Stimulated activated CD4-positive, alpha-beta T cell treated with anti-CD3 and anti-CD28 coated beads, Interleukin-15, amount 100 ng/mL, for 48 hours (primary cell): ENCODE measurements around the gene LGI4.

Experiments used
- DNase-seq, 2 donors: peaks; one replicate each; pipeline ENCODE4 v3.0.0-alpha.2; 2020; ENCODE audit warnings: low read depth in 2 of 2

Gene LGI4

DNA sequence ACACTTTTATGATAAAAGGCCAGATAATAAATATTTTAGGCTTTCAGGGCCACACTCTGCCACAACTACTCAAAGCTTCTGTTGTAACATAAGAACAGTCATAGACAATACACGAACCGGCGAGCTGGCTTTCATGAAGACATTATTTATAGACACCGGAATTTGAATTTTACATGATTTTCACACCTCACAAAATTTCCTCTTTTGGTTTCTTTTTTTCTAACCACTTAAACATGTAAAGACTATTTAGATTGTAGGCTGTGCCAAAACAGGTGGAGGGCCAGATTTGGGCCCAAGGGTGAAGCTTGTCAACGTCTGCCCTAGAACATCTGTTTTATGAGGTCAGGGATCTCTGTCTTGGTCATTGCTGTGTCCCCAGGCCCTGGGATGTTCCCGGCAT, 48.9 kb downstream of the LGI4 start:
- DNase-seq = no peak

DNA sequence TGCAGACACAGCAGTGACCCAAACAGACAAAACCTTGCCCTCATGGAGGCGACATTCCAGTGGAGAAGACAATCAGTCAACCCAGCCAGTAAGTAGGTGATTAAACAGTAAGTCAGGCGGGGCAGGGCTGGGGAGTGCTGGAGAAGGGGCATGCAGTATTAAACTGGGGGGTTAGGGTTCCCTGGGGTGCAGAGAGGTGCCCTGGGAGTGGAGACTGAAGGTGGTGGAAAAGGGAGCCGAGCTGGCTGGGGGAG, 50.4 kb downstream of the LGI4 start:
- no peak for DNase-seq

DNA sequence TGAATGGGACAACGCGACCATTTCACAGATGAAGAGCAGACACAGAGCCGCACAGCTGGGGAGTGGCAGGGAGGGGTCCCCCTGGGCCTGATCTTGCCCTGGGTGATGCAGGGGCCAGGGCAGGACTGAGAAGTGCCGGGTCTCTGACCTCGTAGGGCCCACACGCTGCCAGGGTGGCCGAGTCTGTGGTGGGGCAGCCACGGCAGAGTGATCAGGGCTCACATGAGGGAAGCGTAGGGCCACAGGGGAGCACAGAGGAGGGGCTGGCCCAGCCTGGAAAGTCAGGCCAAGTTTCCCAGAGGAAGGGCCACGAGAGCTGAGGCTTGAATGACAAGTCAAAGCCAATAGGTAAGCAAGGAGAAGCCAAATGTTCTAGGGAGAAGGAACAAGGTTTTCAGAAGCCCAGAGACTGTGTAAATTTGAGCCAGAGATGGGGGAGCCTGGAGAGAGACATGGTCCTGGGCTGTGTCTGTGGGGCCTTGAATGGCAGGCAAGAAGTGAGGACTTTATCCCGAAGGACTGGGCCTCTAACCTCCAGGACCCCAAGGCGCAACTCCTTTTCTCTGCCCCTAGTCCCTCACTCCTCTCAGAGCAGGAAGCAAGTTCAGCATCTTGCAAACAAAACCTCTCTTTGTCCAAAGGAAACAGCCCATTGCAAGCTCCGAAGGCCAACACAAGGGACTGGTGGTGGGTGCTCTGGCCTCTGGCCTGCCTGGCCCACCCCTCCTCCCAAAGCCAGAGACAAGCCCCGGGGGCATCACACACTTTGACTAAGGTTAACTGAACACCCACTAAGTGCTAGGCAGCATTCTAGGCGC, 51.0 kb downstream of the LGI4 start:
- DNase-seq = no peak

DNA sequence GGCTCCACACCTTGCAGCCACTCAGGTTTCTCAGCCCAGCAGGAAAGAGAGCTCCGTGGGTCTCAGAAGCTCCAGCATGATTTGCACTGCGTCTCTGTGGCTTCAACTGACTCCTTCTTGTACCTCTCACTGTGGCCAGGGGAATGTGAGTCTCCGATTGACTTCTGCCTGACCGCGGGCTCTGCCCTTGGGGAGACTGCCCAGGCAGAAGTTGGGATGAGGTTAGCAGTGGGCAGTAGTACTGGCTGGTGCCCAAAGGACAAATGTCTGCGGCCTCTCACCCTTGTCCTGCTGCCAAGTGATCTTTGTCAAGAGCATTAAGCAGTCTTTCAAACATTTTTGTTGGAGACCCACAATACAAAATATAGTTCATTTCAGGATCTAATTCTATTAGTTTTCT, 53.7 kb downstream of the LGI4 start:
- DNase-seq = no peak

DNA sequence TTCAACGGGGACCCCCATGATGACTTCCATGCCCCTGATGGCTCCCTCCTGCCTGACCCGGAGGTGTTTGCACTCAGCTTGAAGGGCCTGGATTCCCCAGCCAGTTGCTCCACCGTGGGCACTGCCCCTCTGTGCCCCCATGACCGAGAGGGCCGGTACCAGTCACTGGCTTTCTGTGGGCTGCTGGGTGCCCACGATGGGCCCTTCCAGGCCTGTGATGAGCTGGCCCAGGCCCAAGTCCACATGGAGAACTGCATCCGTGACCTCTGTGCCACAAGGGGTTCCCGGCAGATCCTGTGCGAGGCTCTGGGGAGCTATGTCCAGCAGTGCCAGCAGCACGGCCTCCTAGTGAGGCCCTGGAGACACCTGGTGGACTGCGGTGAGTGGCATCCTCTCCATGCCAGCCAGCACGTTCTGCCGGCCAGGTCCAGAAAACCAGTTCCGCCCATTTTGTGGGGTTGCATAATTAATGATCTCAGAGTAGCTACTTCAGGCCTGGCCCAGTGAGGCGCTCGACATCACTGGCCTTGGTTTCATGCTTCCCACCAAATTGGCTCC, 54.2 kb downstream of the LGI4 start:
- DNase-seq = no peak

DNA sequence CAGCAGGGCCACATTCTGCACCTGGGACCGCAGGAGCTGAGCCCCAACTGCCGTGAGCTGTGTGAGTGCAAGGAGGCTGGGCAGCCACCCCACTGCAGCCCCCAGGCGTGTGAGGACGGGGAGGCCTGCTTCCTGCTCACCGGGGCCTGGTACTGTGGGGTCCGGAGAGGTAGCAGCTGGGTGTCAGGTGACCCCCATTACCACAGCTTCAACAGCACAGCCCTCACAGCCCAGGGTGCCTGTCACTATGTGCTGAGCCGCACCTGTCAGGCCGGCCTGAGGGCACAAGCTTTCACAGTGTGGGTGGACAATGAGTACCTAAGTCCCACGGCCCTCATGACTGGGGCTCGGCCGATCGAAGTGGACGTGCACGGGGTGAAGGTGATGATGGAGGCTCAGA, 55.0 kb downstream of the LGI4 start:
- no peak for DNase-seq

DNA sequence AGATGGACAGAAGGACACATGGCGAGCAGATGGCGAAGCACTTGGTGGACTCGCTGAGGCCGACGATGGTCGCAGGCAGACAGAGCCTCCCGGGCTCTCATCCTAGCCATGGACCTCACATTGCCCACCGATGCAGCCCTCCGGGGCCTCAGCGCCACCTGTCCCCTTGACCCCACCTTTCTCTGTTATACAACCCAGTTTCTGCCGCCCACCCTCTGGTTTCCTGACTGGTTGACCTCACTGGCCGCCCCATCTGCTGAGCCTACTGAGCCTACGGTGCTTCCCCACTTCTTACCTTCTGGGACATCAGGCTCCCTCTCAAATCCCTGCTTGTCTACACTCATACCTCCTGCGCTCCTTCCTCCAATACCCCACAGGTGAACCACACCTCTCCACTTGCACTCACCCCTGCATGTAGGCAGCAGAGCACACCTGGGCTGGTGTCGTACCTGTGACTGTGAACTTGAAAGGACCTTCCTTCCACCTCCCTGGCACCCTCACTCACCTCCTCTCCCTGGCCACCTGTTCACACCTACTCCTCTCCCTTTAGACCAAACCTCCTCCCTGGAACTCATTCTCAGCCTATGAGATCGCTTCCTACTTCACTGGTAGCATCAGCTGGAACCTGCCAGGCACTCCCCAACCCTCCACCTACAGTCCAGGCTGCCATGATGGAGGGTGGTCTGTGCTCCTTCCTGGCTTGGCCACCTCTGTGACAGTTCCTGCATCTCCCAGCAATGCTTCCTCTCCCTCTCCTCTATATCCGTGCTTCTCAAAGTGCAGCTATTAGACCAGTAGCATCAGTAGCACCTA, 57.2 kb downstream of the LGI4 start:
- DNase-seq = no peak

DNA sequence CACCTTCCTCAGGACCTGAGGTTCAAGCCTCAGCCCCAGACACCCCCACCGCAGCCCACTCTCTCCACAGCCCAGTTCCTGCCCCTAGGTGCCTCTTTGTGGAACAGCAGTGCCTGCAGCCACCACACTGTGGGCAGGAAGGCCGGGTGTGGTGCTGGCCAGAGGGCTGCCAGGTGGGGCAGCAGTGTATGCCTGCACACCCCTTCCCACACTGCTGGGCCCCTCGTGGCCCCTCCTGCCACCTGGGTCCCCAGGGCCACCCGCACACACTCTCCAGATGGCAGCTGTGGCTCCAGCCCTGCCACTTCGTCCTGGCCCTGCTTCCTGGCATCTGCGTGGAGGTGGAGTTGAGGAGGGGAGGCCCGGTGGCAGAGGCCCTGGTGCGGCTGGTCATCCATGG, 58.2 kb downstream of the LGI4 start:
- no peak for DNase-seq

DNA sequence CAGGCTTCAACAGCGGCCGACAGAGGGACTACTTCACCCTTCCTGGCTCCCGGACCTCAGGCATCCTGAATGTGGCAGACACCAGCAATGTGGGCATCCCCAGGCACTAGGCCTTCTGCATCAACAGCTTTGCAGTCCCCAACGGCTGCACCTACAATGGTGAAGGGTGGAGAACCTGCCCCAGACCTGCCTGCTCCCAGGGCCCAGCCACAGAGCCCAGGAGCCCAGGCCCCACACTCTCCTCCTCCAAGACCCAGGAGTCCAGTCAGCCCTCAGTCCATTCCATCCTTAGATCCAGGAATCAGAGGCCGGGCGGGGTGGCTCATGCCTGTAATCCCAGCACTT, 58.9 kb downstream of the LGI4 start:
- no peak for DNase-seq

DNA sequence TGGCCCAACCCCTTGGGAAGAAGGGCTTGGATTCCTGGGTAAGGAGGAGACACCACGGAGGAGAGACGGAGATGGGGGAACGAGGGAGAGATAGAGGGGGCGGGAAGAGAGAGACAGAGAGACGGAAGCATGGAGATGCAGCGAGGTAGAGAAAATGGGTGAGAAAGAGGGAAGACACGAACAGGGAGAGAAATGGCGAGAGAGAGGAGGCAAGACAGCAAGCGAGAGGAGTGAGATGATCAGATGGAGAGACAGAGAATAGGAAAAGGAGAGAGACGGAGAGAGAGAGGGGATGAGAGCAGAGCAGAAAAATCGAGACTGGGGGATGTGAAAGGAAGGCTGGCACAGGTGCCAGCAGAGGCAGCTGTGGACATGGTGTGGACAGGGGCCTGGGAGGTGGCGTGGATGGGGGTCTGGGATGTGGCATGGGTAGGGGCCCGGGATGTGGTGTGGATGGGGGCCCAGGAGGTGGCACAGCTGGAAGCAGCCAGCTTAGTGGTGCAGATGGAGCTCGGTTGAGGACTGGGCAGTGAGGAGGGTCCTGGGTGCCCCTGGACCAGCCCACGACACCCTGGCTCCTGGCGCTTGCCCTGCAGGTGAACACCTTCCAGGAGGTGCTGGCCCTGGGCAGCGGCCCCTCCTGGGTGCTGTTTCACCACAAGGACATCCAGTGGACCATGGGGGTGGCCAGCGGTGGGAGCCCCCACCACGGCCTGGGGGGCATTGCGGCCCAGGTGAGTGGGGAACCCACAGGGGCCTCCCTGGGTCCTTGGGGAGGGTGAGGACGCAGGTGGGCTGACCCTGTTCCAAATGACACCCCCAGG, 59.4 kb downstream of the LGI4 start:
- DNase-seq = no peak
